GM21529 (cell line): ENCODE data around the gene NALCN.
"Not testable (repeated sequence)": the region's sequence is repeated elsewhere in the genome, so short reads cannot be mapped to it uniquely, and the experiment has no call there.

Experiments
- ATAC-seq: cut with Tn5 transposase; IDR thresholded peaks from one replicate; pipeline ENCODE4 v1.9.1; 2021; ENCODE audit not compliant: unreplicated experiment

Gene NALCN

DNA sequence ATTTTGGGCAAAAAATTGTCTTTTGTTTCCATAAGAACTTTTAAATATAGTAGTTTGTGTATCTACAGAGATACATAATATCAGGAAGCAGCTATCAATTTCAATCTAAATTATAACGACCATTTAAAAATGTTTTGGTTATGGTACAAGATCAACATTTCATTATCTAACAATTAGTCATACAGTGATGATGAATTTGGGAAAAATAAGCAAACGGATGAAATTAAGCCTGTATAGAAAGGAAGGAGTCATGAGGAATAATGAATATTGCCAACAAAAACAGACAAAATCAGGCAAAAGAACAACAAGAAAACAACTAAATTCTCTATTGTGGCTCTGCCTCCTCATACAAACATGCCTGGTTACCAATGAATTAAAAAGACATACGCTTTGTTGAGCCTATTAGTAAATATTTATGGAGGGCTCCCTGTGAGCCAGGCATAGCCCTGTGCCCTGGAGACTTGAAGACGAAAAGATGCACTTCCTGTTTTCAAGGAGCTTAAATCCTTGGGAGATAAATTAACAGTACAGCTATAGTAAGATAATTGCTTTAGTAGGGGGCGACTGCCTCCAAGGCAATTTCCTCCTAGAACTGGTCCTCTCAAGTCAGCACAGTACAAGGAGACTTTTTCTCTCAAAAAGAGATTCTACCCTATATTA is 73.0 kb downstream of the NALCN start:
- ATAC-seq, result no peak

DNA sequence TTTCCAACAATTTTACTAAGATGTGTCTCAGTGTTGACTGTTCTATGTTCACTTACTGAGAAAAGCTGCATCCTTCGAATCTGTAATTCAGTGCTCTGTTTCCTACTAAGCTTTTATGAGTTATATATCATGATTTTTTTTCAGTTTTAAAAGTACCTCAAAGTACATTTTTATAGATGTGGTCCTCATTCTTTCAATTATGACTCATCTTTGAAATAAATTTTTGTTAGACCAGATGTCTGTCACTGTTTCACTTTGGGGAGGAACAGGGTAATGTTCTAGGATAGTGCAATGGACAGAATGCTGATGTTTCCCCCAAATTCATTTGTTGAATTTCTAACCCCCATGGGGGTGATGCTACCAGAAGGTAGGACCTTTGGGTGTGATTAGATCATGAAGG is 74.8 kb downstream of the NALCN start:
- ATAC-seq, result no peak

- ATAC-seq, result no peak
Measured at GRCh38 chr13:101339202-101339601, 77.1 kb downstream of the NALCN start.

DNA sequence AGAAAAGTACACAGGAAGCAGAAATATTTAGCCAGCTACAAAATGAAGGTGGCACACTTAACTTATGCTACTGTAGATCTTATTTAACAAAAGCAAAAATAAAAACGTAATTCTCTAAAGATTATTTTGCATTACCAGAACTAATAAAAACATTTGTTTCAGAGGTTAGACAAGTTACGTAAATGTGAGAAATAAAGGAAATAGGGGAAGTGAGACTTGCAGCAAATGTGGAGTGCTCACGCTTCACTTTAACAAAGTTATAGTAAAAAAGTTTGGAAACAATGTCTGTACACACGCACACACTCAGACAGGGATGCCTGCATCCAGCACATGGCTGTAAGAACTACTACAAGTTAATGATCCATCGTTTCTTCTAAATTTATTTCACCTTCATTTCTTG is 83.7 kb downstream of the NALCN start:
- ATAC-seq, result no peak

GRCh38 chr13:101331731-101332130 is 84.6 kb downstream of the NALCN start:
- ATAC-seq, result no peak

DNA sequence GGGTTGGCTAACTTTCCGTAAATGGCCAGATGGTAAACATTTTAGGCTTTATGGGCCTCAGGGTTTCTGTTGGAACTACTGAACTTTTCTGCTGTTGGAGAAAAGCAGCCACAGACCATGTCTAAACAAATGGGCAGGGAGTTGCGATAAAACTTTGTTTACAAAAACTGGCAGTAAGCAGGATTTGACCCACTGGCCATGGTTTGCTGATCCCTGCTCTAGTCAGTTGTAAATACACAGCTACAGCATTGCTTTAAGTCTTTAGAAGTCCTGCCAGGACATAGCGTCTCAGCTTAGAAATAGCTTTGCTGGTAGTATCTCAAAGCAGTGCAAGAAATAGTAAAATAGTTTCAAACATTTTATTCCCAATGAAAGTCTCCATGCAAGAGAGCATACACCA is 88.4 kb downstream of the NALCN start:
- no peak for ATAC-seq

- ATAC-seq, result no peak
Measured at GRCh38 chr13:101326710-101327109, 89.6 kb downstream of the NALCN start.

DNA sequence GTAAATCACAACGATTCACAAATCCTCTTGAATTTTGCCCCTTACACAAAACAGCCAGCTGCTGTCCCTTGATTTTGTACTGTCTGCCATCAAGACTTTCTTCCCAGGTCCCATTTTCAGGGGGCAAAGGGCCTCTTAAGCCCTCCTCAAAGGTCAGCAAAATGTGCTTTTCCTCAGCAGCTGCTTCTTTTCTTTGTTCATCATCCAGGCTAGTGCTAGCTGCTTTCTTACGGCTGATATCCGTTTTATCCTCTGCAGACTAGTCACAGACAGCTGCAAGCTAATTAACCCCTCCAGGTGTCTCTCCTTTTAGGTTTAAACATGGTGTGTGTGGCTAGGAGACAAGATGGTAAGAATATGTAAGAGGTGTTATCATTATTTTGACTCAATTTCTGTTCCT is 90.9 kb downstream of the NALCN start:
- ATAC-seq, result no peak

GRCh38 chr13:101323601-101324000 is 92.7 kb downstream of the NALCN start:
- no peak for ATAC-seq

- ATAC-seq, result no peak
Measured at GRCh38 chr13:101317986-101318523, 98.3 kb downstream of the NALCN start.

DNA sequence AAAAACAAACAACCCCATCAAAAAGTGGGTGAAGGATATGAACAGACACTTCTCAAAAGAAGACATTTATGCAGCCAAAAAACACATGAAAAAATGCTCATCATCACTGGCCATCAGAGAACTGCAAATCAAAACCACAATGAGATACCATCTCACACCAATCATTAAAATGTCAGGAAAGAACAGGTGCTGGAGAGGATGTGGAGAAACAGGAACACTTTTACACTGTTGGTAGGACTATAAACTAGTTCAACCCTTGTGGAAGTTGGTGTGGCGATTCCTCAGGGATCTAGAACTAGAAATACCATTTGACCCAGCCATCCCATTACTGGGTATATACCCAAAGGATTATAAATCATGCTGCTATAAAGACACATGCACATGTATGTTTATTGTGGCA is 102.8 kb downstream of the NALCN start:
- ATAC-seq, result not testable (repeated sequence)

DNA sequence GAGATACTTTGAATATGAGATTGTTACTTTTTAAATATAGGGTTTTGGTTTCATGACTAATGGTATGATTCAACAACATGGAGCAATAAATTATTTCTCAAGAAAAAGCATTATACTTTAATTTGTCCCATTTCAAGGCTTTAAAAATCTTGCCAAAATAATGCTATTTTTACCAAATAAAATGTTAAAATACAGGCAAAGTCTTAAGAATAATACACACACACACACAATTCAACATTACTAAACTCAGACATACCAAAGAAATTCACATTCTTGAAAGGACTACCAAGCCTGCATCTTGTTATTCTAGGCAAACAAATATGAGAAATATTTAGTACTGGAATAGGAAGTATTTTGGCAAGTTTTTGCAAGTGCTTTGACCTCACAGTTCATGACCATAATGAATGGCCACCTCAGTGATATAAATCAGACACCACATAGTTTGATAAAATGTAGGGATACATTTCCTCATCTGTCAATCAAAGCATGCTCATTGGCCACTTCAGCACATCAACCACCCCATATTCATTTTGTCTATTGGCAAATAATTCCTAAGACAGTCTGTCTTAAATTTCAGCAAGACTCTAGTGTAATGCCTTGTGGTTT is 107.2 kb downstream of the NALCN start:
- ATAC-seq, result no peak

- ATAC-seq, result no peak
Measured at GRCh38 chr13:101308247-101309013, 107.9 kb downstream of the NALCN start.

- ATAC-seq, result no peak
Measured at GRCh38 chr13:101307181-101307701, 109.1 kb downstream of the NALCN start.

GRCh38 chr13:101306773-101307172 is 109.5 kb downstream of the NALCN start:
- no peak for ATAC-seq

GRCh38 chr13:101305981-101306411 is 110.3 kb downstream of the NALCN start:
- ATAC-seq, result no peak

DNA sequence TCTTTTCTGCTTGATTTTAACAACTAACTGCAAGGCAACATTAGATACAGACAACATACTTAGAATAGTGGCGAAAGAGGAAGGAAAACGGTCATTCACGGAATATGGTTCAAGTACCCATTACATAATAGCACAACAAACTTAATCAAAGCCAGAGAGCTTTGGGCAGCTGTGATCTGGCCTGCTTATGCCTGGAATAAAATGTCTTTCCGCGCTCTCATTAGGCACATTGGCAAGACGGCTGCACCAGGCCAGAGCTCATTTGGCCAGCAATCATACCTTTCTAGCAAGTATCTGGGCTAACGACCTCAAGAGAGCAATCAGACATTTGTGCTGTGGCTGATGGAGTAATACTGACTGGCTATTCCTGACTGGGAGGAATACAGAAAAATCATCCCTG is 112.8 kb downstream of the NALCN start:
- ATAC-seq, result no peak

GRCh38 chr13:101301053-101301452 is 115.3 kb downstream of the NALCN start:
- ATAC-seq, result no peak

DNA sequence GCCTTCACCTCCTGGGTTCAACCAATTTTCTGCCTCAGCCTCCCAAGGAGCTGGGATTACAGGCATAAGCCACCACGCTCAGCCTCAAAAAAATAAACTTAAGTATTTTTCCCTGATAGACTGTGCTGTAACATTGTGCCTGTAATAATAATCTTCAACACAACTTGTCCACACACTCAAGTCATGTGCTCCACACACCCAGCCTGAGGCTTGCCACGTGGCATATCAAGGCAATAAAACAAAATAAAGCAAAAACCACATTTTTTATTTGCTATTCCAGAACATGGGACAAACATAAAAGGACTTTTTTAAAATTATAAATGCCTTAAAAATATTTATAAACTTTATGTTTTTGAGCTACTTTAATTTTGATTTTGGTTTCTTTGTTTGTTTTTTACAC is 115.8 kb downstream of the NALCN start:
- ATAC-seq, result no peak

DNA sequence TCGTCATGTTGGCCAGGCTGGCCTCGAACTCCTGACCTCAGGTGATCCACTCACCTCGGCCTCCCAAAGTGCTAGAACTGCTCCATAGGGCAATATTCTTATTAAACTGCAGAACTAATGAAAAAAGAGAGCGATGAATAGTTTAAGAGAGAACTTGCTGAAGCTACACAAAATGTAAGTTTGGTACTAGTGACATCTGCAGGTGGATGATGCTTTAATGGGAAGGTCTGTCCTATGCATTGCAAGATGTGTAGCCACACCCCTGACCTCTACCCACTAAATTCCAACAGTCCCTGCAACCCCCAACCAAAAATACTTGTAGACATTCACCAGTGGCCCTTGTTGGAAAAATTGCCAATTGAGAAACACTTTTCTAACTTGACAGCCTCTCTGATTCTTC is 117.8 kb downstream of the NALCN start:
- no peak for ATAC-seq

GRCh38 chr13:101297794-101298193 is 118.5 kb downstream of the NALCN start:
- no peak for ATAC-seq

DNA sequence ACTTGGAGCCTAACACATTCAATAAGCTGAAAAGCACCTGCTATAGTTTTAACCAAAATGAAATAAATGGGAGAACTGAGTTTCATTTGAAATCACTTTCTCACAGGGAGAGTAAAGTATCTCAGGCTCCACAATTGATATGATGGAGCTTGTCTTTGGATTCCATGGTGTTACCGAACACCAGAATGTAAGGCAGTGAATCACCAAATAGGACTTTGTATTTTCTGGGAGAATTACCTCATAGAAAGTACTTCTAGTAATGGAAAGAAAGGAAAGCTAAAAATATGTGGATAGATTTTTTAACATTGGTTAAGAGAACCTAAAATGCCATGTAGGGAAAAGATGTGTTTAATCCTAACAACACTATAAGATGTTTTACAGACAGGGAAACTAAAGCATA is 123.6 kb downstream of the NALCN start:
- no peak for ATAC-seq
